ACHN (cell line): ENCODE data around the gene GPR152.
"Not testable (repeated sequence)": the region's sequence is repeated elsewhere in the genome, so short reads cannot be mapped to it uniquely, and the experiment has no call there.

Source experiments
- DNase-seq: peaks from one replicate; pipeline ENCODE4 v3.0.0-alpha.2; 2015
- in situ Hi-C: cut with HindIII; loops from 2 replicates; pipeline ENCODE4 v1.10.0; 2017; ENCODE audit warnings: low sequenced_read_pairs, low pct_ligation_motif_present, low pct_unique_long_range_greater_than_20kb

GPR152 gene

DNA sequence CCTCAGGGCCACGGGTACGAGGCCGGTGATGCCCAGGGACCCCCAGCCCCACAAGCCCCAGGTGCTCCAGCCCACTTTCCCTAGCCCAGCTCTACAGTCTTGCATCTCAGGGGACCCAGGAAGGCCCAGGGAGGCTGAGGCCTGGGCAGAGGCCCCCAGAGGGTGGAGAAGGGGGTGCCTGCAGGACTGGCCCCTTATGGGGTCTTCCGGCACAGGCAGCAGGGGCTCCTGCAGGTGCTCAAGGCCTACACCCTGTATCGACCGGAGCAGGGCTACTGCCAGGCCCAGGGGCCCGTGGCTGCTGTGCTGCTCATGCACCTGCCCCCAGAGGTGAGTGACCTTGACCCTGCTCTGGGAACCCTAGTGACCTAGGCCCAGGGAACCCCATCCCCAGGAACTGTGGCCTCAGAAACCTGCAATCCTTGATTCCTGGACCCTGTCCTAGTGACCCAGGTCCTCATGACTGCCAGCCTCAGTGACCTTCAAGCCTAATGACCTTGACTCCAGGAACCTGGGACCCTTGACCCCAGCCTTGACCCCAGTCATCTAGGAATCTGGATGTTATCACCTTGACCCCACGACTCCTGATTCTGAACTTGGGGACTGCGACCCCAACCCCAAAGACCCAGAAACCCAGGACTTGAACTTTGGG lies 46.7 kb downstream of the GPR152 start:
- no peak for DNase-seq
- in situ Hi-C loops = no loop called here

DNA sequence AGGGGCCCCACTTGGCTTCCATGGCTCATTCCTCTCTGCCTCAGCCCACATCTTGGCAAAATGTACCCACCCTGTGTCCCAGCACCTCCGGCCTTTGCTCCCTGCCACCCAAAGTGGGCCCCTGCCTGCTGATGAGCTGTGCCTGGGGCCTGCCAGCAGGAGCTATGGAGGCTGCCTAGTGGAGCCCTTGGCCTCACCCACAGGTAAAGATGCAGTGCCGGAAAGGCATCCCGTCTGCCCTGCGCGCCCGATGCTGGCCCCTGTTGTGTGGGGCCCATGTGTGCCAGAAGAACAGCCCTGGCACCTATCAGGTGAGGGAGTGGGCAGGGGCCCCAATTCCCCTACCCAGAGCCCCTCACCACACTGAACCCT lies 47.3 kb downstream of the GPR152 start:
- in situ Hi-C loops = no loop called here
- no peak for DNase-seq

DNA sequence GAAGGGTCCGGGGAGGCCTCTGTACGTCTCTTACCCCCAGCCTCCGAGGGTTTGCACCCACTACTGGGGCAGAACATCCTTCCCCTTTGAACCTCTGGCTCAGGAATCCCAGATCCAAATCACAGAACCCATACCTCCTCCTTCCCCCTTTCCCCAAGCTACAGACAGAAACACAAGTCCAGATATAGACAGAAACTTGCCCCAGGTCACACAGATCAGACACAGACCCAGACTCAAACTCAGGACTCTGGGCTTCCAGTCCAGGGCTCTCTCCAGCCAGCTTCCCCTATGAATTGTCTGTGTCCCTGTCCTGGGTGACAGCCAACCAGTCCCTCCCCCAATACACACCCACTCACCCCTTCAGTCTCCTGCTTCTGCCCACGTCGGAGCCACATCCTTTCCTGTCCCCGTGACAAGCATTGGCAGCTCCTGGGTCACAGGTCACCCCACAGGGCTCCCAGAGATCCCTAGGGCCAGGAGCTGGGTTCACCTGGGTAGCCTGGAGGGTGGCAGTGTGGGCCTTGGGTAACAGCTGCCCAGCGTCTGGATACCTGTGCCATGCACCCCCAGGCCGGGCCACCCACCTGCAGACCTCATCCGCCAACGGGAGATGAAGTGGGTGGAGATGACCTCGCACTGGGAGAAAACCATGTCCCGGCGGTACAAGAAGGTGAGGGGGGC lies 47.9 kb downstream of the GPR152 start:
- DNase-seq = no peak
- in situ Hi-C loops = no loop called here

DNA sequence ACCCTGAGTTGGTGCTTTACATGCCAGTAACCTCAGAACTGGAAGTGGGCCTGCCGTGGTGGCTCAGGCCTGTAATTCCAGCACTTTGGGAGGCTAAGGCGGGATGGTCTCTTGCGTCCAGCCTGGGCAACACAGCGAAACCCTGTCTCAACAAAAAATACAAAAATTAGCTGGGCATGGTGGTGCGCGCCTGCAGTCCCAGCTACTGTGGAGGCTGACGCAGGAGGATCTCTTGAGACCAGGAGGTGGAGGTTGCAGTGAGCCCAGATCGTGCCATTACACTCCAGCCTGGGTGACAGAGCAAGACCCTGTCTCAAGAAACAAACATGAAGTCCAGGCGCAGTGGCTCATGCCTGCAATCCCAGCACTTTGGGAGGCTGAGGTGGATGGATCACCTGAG lies 49.4 kb downstream of the GPR152 start:
- DNase-seq, in situ Hi-C loops: not testable (repeated sequence)

DNA sequence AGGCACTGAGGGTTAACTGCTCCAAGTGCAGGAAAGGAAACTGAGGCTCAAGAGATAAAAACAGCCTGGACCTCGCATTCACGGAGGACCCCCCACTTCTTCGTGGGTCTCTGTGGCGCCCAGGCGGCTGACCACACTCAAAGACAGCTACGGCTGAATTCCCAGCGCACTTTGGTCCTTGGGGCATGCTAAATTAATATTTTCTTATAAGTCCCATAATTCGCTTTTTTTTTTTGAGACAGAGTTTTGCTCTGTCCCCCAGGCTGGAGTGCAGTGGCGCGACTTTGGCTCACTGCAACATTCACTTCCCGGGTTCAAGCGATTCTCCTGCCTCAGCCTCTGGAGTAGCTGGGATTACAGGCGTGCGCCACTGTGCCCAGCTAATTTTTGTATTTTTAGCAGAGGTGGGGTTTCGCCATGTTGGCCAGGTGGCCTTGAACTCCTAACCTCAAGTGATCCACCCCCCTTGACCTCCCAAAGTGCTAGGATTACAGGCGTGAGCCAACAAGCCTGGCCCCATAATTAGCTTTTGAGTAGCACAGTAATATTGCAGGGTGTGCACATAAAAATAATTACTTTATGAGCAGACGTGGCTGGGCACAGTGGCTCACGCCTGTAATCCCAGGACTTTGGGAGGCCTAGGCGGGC lies 50.2 kb downstream of the GPR152 start:
- in situ Hi-C loops, DNase-seq: not testable (repeated sequence)

DNA sequence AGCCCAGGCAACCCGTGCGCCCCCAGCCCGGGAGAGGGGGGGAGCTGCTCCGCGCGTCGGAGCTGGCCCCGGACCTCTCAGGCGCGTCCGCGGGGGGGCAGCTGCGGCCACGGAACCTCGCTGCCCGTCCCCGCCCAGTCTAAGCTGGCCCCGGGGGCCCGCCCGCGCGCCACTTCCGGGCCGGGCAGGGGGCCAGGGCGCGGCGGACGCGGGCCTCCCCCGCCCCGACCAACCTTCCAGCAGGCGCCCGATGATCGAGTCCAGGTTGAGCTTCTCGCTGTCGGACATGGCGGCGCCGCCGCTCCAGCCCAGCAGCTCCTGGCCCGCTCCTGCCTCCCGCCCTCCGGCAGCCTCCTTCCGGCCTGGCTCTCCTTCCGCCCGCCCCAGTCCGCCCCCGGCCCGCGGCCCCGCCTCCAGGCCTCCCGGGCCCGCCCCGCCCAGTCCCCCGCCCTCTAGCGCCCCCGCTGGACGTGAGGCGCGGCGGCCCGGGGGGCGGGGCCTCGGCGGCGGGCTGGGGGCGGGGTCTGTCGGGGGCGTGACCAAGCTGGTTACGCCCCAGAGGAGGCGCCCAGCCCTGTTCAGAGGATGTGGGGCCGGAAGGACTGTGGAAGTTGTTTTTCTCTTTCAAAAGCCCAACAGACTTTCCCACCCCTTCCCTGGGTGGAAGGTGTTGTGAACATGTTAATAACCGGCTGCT lies 50.9 kb downstream of the GPR152 start, which contains the start of gene PPP1CA:
TSS of gene PPP1CA (minus strand) at position 364 of the 697 bp plus-strand sequence. CDS start at position 288, 76 bp downstream.
- in situ Hi-C loops = no loop called here
- peak; percentile 81 for DNase-seq
